ENCODE data around the gene GNA14. TPM values are rescaled to one million over a fixed set of nuclear protein-coding genes. Genes with fewer than 3 reads are reported as not detected.

Gene GNA14
- total RNA-seq, 2 experiments from 2014 or later: 0.11 to 0.54 TPM

GRCh38 chr9:77475641-77476473 is 172.3 kb downstream of the GNA14 start:
- peak overlapping the region; percentile 9 for H3K4me3 Mint-ChIP-seq
- CTCF ChIA-PET: interaction anchor here (0.6 to 3.3 kb wide), 10 partner anchors 10 to 1165 kb away, joined by 3 to 27 read pairs (median 4); no protein-coding TSS in a partner anchor
- ATAC-seq (peak; percentile 99), DNase-seq (peak; percentile 84)
- intact Hi-C loops (cut with DNase I, micrococcal nuclease): loop anchor here (1.0 to 10.0 kb wide), 10 partner anchors 10 to 1082 kb away; partner anchors contain the start of genes GNAQ (in 1 of the 2), PSAT1 (in 1 of the 2), RFK (in 1 of the 2) and VPS13A (in 1 of the 2)
- POLR2A ChIA-PET: no interaction called here
- H3K4me1 Mint-ChIP-seq: peaks cover 31% of the 10 kb centered on the region
- peak overlapping the region; percentile 94 for H3K27ac Mint-ChIP-seq
- peaks cover 6% of the 10 kb centered on the region for H3K9me3 Mint-ChIP-seq (ENCODE audit: low read depth)
- H3K36me3 Mint-ChIP-seq (ENCODE audit: low read depth): no peaks in the 10 kb centered on the region
- no peaks in the 10 kb centered on the region for H3K27me3 Mint-ChIP-seq

GRCh38 chr9:77474936-77475335 is 173.2 kb downstream of the GNA14 start:
- Mint-ChIP-seq H3K4me3 (no peak overlapping the region), H3K4me1 (peaks cover 31% of the 10 kb centered on the region), H3K9me3 (ENCODE audit: low read depth) (peaks cover 6% of the 10 kb centered on the region), H3K27ac (peak overlapping the region; percentile 94), H3K36me3 (ENCODE audit: low read depth) (no peaks in the 10 kb centered on the region), H3K27me3 (no peaks in the 10 kb centered on the region)
- DNase-seq: no peak
- POLR2A ChIA-PET: no interaction called here
- ATAC-seq: no peak
- CTCF ChIA-PET: interaction anchor here (1.2 to 3.3 kb wide), 2 partner anchors 14 to 17 kb away, joined by 3 to 27 read pairs; no protein-coding TSS in a partner anchor
- intact Hi-C loops (cut with DNase I, micrococcal nuclease): loop anchor here (5.0 to 10.0 kb wide), 6 partner anchors 252 to 820 kb away; partner anchors contain the start of genes GNAQ (in 1 of the 2) and PSAT1 (in 1 of the 2)

- H3K27ac Mint-ChIP-seq: no peak overlapping the region
- DNase-seq: no peak
- no peaks in the 10 kb centered on the region for H3K27me3 Mint-ChIP-seq
- no peak overlapping the region for H3K4me3 Mint-ChIP-seq
- peaks cover 4% of the 10 kb centered on the region for H3K9me3 Mint-ChIP-seq (ENCODE audit: low read depth)
- ChIA-PET POLR2A (no interaction called here), CTCF (interaction anchor here (0.8 to 1.9 kb wide), 2 partner anchors 10 to 18 kb away, joined by 3 to 12 read pairs; no protein-coding TSS in a partner anchor)
- H3K4me1 Mint-ChIP-seq: peaks cover 29% of the 10 kb centered on the region
- H3K36me3 Mint-ChIP-seq (ENCODE audit: low read depth): no peaks in the 10 kb centered on the region
- no peak for ATAC-seq
- intact Hi-C loops (cut with DNase I, micrococcal nuclease): loop anchor here in 1 of 2 experiments (10.0 kb wide), 1 partner anchor 822 kb away; the partner anchor contains the start of gene PSAT1
These were observed 175.5 kb downstream of the GNA14 start for GRCh38 chr9:77472646-77473045.

DNA sequence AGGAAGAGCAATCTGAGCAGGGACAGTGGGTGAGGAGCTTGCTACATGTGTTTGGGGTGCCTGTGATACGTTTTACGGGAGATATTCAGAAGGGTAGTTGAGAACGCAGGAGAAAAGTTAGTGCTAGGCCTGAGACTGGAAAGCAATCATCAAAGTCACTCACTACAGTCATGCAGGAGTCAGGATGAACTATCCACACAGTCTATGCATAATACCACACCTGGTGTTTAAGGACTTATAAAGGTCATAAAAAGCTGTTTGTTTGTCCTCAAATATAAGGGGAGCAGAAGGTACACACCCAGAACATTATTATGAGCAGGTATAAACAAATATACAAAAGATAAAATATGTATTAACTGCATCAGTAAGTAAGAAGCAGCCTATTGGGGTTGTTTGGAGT is 176.6 kb downstream of the GNA14 start:
- intact Hi-C loops (cut with DNase I, micrococcal nuclease): loop anchor here in 1 of 2 experiments (10.0 kb wide), 1 partner anchor 823 kb away; the partner anchor contains the start of gene PSAT1
- H3K27ac Mint-ChIP-seq: no peak overlapping the region
- no peak overlapping the region for H3K4me3 Mint-ChIP-seq
- H3K27me3 Mint-ChIP-seq: no peaks in the 10 kb centered on the region
- H3K36me3 Mint-ChIP-seq (ENCODE audit: low read depth): no peaks in the 10 kb centered on the region
- DNase-seq (no peak), ATAC-seq (no peak)
- CTCF ChIA-PET: interaction anchor here (1.4 to 1.9 kb wide), 2 partner anchors 14 to 17 kb away, joined by 8 to 12 read pairs; no protein-coding TSS in a partner anchor
- POLR2A ChIA-PET: no interaction called here
- H3K4me1 Mint-ChIP-seq: peaks cover 19% of the 10 kb centered on the region
- H3K9me3 Mint-ChIP-seq (ENCODE audit: low read depth): peaks cover 4% of the 10 kb centered on the region

GRCh38 chr9:77469515-77470231 is 178.4 kb downstream of the GNA14 start:
- intact Hi-C loops (cut with DNase I, micrococcal nuclease): loop anchor here in 1 of 2 experiments (10.0 kb wide), 1 partner anchor 825 kb away; the partner anchor contains the start of gene PSAT1
- peaks cover 4% of the 10 kb centered on the region for H3K9me3 Mint-ChIP-seq (ENCODE audit: low read depth)
- peaks cover 1% of the 10 kb centered on the region for H3K27me3 Mint-ChIP-seq
- H3K4me3 Mint-ChIP-seq: no peak overlapping the region
- POLR2A ChIA-PET: no interaction called here
- peaks cover under 1% of the 10 kb centered on the region for H3K4me1 Mint-ChIP-seq
- H3K36me3 Mint-ChIP-seq (ENCODE audit: low read depth): no peaks in the 10 kb centered on the region
- ATAC-seq (no peak), DNase-seq (no peak)
- CTCF ChIA-PET: interaction anchor here (4.4 kb wide), 1 partner anchor 13 kb away, joined by 21 read pairs; no protein-coding TSS in a partner anchor
- no peak overlapping the region for H3K27ac Mint-ChIP-seq

- H3K27ac Mint-ChIP-seq: no peak overlapping the region
These were observed 183.5 kb downstream of the GNA14 start for GRCh38 chr9:77464661-77465060.

GRCh38 chr9:77463151-77463550 is 185.0 kb downstream of the GNA14 start:
- Mint-ChIP-seq H3K27ac (no peak overlapping the region), H3K27me3 (peaks cover 1% of the 10 kb centered on the region), H3K9me3 (ENCODE audit: low read depth) (no peaks in the 10 kb centered on the region), H3K4me1 (no peaks in the 10 kb centered on the region), H3K4me3 (no peak overlapping the region), H3K36me3 (ENCODE audit: low read depth) (no peaks in the 10 kb centered on the region)
- ATAC-seq (no peak), DNase-seq (no peak)
- ChIA-PET POLR2A (interaction anchor here (0.7 kb wide), 1 partner anchor 8 kb away, joined by 3 read pairs; no protein-coding TSS in a partner anchor), CTCF (interaction anchor here (0.9 to 1.4 kb wide), 3 partner anchors 10 to 87 kb away, joined by 3 to 5 read pairs (median 3); no protein-coding TSS in a partner anchor)
- intact Hi-C loops (cut with DNase I, micrococcal nuclease): no loop called here

More at GRCh38 chr9:77464661-77465060, 183.5 kb downstream of the GNA14 start:
- ATAC-seq (no peak), DNase-seq (no peak)
- Mint-ChIP-seq H3K4me1 (no peaks in the 10 kb centered on the region), H3K9me3 (ENCODE audit: low read depth) (no peaks in the 10 kb centered on the region), H3K27me3 (peaks cover 1% of the 10 kb centered on the region), H3K36me3 (ENCODE audit: low read depth) (no peaks in the 10 kb centered on the region), H3K4me3 (no peak overlapping the region)
- intact Hi-C loops (cut with DNase I, micrococcal nuclease): no loop called here
- ChIA-PET POLR2A (no interaction called here), CTCF (interaction anchor here (0.6 to 1.2 kb wide), 2 partner anchors 11 to 25 kb away, joined by 3 to 6 read pairs; no protein-coding TSS in a partner anchor)

GRCh38 chr9:77462066-77462465 is 186.1 kb downstream of the GNA14 start:
- no peak overlapping the region for H3K27ac Mint-ChIP-seq
- peaks cover 6% of the 10 kb centered on the region for H3K4me1 Mint-ChIP-seq
- DNase-seq: no peak
- intact Hi-C loops (cut with DNase I, micrococcal nuclease): no loop called here
- ChIA-PET CTCF (interaction anchor here (0.5 to 1.5 kb wide), 5 partner anchors 10 to 264 kb away, joined by 3 read pairs; no protein-coding TSS in a partner anchor), POLR2A (no interaction called here)
- no peaks in the 10 kb centered on the region for H3K36me3 Mint-ChIP-seq (ENCODE audit: low read depth)
- no peak for ATAC-seq
- peaks cover 1% of the 10 kb centered on the region for H3K27me3 Mint-ChIP-seq
- no peak overlapping the region for H3K4me3 Mint-ChIP-seq
- H3K9me3 Mint-ChIP-seq (ENCODE audit: low read depth): no peaks in the 10 kb centered on the region

DNA sequence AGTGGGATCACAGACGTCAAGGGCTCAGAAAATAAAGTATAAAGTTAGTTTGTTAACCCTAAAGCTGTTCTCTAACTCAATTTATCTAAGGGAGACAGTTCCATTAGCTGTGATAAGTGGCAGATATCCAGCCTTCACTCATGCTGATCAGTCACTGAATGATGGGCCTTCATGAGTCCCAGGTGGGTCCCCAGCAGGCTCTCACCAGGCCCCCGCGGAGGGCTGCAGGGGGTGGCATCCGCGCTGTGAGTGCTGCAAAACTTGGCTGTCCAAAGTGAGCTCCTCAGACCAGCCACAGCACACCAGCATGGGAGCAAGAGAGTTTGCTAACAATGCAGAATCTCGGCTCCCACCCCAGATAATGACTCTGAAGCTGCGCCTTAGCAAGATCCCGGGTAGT is 187.2 kb downstream of the GNA14 start:
- DNase-seq (no peak), ATAC-seq (no peak)
- intact Hi-C loops (cut with DNase I, micrococcal nuclease): no loop called here
- Mint-ChIP-seq H3K27me3 (no peaks in the 10 kb centered on the region), H3K36me3 (ENCODE audit: low read depth) (no peaks in the 10 kb centered on the region), H3K4me1 (peaks cover 8% of the 10 kb centered on the region), H3K9me3 (ENCODE audit: low read depth) (no peaks in the 10 kb centered on the region), H3K4me3 (no peak overlapping the region), H3K27ac (no peak overlapping the region)
- ChIA-PET CTCF (interaction anchor here (0.8 to 1.5 kb wide), 5 partner anchors 10 to 303 kb away, joined by 3 read pairs; no protein-coding TSS in a partner anchor), POLR2A (no interaction called here)

- no peaks in the 10 kb centered on the region for H3K27me3 Mint-ChIP-seq
- no peaks in the 10 kb centered on the region for H3K36me3 Mint-ChIP-seq (ENCODE audit: low read depth)
- CTCF ChIA-PET: interaction anchor here (0.6 to 7.9 kb wide), 30 partner anchors 9 to 900 kb away, joined by 3 to 85 read pairs (median 4); no protein-coding TSS in a partner anchor
- H3K4me1 Mint-ChIP-seq: peaks cover 22% of the 10 kb centered on the region
- peak; percentile 85 for ATAC-seq
- no peaks in the 10 kb centered on the region for H3K9me3 Mint-ChIP-seq (ENCODE audit: low read depth)
- intact Hi-C loops (cut with DNase I, micrococcal nuclease): loop anchor here (1.0 to 10.0 kb wide), 10 partner anchors 18 to 754 kb away; partner anchors contain the start of genes VPS13A (in 2 of the 2) and GNA14 (in 1 of the 2)
- POLR2A ChIA-PET: no interaction called here
- peak; percentile 79 for DNase-seq
- no peak overlapping the region for H3K27ac Mint-ChIP-seq
- H3K4me3 Mint-ChIP-seq: no peak overlapping the region
These were observed 190.1 kb downstream of the GNA14 start for GRCh38 chr9:77457916-77458592.
